A549 (cell line): ENCODE results near the gene ARID1B.

Experiments
- CTCF ChIP-seq: fragments of >200 bp; sonication (Bioruptor Twin); formaldehyde crosslinking; IDR thresholded peaks from 3 replicates; pipeline ENCODE4 v1.5.1; 2016
- ESRRA ChIP-seq: fragments of 150-350 bp; IDR thresholded peaks from 2 replicates; pipeline ENCODE4 v1.6.1; 2014; ENCODE audit warnings: mild to moderate bottlenecking, low read length, borderline replicate concordance
- FOSL2 ChIP-seq, 2 experiments: fragments of 450-650 bp in 1 of 2; fragments of >200 bp in 1 of 2; sonication (Bioruptor Twin) in 1 of 2; formaldehyde crosslinking; IDR thresholded peaks; 2 replicates each; pipeline versions ENCODE4 v1.5.0 to v1.6.1; 2016 to 2020; ENCODE audit warnings: mild to moderate bottlenecking in 1 of 2, moderate library complexity in 1 of 2
- HOXA7 ChIP-seq: fragments of 250-450 bp; sonication (Bioruptor Pico); IDR thresholded peaks from 2 replicates; pipeline ENCODE4 v1.5.0; 2020; ENCODE audit warnings: mild to moderate bottlenecking, moderate library complexity
- POLR2A ChIP-seq: IDR thresholded peaks from 2 replicates; pipeline ENCODE4 v1.6.1; 2012; ENCODE audit warnings: mild to moderate bottlenecking, low read length
- RFX5 ChIP-seq: fragments of 450-650 bp; IDR thresholded peaks from 2 replicates; pipeline ENCODE4 v1.7.1; 2014; ENCODE audit warnings: antibody characterized with exemption, mild to moderate bottlenecking, moderate library complexity
- USF2 ChIP-seq: fragments of 450-650 bp; IDR thresholded peaks from 2 replicates; pipeline ENCODE4 v1.6.1; 2014; ENCODE audit warnings: antibody characterized with exemption

GRCh38 chr6:157207521-157208076 is 430.4 kb downstream of the ARID1B start:
- TF ChIP-seq CTCF (no peak), HOXA7 (CRISPR knock-in tag) (no peak), POLR2A (no peak), USF2 (no peak), RFX5 (no peak), FOSL2 (IDR thresholded peaks at IDR 0.05) (no peak), FOSL2 (CRISPR knock-in tag; IDR thresholded peaks at IDR 0.05) (no peak), ESRRA (no peak)
